Measurements from ENCODE around the gene SPOCK1. TPM values are rescaled to one million over a fixed set of nuclear protein-coding genes. Genes with fewer than 3 reads are reported as not detected.

Gene SPOCK1
- total RNA-seq, 2 experiments from 2014 or later: not detected

DNA sequence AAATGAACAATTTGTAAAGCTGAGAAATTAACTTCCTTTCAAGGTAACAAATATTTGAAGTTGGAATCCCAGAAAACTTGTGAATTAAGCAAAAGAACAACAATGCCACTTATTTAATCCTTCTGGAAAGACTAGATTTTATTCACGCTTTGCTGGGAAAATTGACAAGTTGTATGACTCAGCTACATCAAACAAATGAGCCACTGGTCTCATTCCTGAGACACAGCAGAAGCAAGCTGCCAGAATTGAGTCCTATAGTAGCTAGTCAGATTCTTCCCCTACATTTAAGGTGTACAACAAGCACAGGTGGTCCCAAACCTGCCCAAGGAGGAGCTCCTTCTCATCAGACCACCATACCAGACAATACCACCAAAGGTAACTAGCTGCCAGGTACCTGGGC, 280.7 kb downstream of the SPOCK1 start:
- H3K27me3 Mint-ChIP-seq: peaks cover 5% of the 10 kb centered on the region
- ATAC-seq: no peak

DNA sequence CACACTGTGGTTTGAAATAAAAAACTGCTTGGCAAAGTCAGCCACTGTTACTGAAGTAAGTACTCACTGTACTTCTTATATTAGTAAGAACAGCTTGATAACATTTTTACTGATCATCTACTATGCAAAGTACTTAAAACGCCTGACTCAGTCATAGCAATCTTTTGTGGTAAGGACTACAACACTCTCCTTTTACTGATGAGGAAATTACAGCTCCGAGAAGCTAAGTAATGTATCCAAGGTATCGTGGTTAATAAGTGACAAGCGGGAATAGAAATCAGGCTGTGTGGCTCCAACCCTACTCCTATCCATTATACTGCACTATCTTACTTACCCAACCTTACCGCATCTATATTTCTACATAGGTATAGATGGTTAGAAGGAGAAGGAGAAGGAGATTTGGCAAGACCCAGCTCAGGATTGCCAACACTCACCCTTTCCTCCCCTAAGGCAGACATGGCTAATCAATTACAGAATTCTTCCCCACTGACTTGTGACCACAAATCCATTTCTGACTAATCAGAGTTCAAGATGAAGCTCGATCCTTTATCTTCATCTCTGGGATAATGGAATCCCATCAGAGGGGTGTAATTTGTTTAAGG, 281.4 kb downstream of the SPOCK1 start:
- CTCF ChIA-PET: interaction anchor here (1.2 kb wide), 1 partner anchor 16 kb away, joined by 3 read pairs; no protein-coding TSS in a partner anchor
- POLR2A ChIA-PET: no interaction called here
- Mint-ChIP-seq H3K4me3 (no peak overlapping the region), H3K36me3 (ENCODE audit: low read depth) (no peaks in the 10 kb centered on the region), H3K27me3 (peaks cover 4% of the 10 kb centered on the region), H3K27ac (no peak overlapping the region), H3K9me3 (no peaks in the 10 kb centered on the region), H3K4me1 (ENCODE audit: low read depth) (no peaks in the 10 kb centered on the region)
- DNase-seq: no peak
- intact Hi-C loops (cut with micrococcal nuclease): no loop called here
- no peak for ATAC-seq
- TF ChIP-seq, protein P1, sequence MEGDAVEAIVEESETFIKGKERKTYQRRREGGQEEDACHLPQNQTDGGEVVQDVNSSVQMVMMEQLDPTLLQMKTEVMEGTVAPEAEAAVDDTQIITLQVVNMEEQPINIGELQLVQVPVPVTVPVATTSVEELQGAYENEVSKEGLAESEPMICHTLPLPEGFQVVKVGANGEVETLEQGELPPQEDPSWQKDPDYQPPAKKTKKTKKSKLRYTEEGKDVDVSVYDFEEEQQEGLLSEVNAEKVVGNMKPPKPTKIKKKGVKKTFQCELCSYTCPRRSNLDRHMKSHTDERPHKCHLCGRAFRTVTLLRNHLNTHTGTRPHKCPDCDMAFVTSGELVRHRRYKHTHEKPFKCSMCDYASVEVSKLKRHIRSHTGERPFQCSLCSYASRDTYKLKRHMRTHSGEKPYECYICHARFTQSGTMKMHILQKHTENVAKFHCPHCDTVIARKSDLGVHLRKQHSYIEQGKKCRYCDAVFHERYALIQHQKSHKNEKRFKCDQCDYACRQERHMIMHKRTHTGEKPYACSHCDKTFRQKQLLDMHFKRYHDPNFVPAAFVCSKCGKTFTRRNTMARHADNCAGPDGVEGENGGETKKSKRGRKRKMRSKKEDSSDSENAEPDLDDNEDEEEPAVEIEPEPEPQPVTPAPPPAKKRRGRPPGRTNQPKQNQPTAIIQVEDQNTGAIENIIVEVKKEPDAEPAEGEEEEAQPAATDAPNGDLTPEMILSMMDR (IDR thresholded peaks at IDR 0.05): no peak

More for the DNA sequence above, 280.7 kb downstream of the SPOCK1 start:
- ChIA-PET POLR2A (no interaction called here), CTCF (interaction anchor here (1.2 kb wide), 1 partner anchor 16 kb away, joined by 3 read pairs; no protein-coding TSS in a partner anchor)
- intact Hi-C loops (cut with micrococcal nuclease): no loop called here
- no peak overlapping the region for H3K27ac Mint-ChIP-seq
- no peak overlapping the region for H3K4me3 Mint-ChIP-seq
- no peak for DNase-seq
- TF ChIP-seq, protein P1 (IDR thresholded peaks at IDR 0.05): no peak
- H3K9me3 Mint-ChIP-seq: no peaks in the 10 kb centered on the region
- no peaks in the 10 kb centered on the region for H3K4me1 Mint-ChIP-seq (ENCODE audit: low read depth)
- no peaks in the 10 kb centered on the region for H3K36me3 Mint-ChIP-seq (ENCODE audit: low read depth)

DNA sequence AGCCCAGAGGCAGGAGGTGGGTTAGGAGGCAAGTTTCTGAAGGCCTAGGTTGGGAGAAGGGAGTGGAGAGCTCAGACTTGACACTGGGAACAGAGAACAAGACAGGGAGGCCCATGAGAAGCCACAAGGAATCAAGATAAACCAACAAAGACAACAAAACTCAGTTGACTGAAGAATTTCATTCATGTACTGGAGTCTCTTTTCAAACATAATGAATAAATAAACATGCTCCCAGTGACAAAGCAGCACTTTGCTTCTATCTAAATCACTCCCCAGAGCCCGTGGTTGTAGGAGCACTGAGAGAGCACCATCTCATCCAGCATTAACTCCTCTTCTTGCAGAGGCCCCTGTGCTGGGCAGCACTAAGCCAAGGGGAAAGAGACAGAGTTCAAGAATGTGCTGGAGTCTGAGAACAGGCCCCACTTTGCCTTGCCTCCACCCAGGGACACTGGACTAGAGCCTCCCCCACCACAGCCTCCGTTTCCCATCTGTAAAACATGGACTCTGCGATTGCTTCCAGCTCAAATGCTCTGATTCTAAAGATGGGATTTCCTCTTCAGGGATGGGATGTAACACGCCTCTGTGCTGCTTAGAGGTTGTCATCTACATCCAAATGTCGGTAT, 282.0 kb downstream of the SPOCK1 start:
- ATAC-seq: no peak
- no peak overlapping the region for H3K4me3 Mint-ChIP-seq
- H3K9me3 Mint-ChIP-seq: no peaks in the 10 kb centered on the region
- POLR2A ChIA-PET: no interaction called here
- intact Hi-C loops (cut with micrococcal nuclease): no loop called here
- CTCF ChIA-PET: no interaction called here
- TF ChIP-seq, protein P1 (IDR thresholded peaks at IDR 0.05): no peak
- H3K36me3 Mint-ChIP-seq (ENCODE audit: low read depth): no peaks in the 10 kb centered on the region
- H3K4me1 Mint-ChIP-seq (ENCODE audit: low read depth): no peaks in the 10 kb centered on the region
- peaks cover 4% of the 10 kb centered on the region for H3K27me3 Mint-ChIP-seq
- no peak for DNase-seq
- no peak overlapping the region for H3K27ac Mint-ChIP-seq

DNA sequence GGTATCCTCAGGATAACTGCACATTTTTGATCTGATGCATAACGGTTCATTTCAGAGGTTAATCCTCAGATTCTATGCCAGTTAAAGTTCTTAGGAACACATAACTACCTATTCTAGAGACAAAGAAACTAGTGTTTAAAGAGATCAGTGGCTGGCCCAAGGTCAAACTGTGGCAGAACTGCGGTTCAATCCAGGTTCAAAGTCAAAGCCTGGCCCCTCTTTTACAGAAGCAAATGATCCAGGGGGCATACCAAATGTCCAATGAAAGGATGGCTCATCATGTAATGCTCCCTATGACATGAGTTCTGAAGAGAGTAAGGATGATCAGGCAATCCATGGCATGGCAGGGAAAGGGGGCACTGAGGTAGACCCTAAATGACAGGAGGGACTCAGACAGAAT, 283.3 kb downstream of the SPOCK1 start:
- POLR2A ChIA-PET: no interaction called here
- DNase-seq (no peak), ATAC-seq (no peak)
- TF ChIP-seq, protein P1 (IDR thresholded peaks at IDR 0.05): no peak
- Mint-ChIP-seq H3K9me3 (no peaks in the 10 kb centered on the region), H3K4me3 (no peak overlapping the region), H3K4me1 (ENCODE audit: low read depth) (no peaks in the 10 kb centered on the region), H3K27ac (no peak overlapping the region), H3K27me3 (no peaks in the 10 kb centered on the region), H3K36me3 (ENCODE audit: low read depth) (no peaks in the 10 kb centered on the region)
- intact Hi-C loops (cut with micrococcal nuclease): no loop called here
- CTCF ChIA-PET: no interaction called here

DNA sequence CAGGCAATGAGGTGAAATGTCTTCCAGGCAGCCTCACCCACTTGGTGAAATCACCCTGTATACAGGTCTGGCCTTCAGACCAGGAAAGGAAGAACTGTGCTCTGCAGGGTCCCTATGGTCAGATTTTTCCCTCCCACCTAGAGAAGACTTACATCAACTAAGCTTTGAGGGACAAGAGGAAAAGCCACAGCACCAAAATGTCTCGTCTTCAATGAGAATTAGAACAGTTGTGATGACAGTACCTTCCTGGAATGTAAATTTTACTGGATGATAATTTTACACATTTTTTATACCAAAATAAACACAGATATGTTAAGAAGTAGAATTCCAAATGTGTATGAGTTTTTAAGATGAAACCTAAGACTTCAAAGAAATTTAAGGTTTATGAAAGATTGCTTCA, 283.9 kb downstream of the SPOCK1 start:
- Mint-ChIP-seq H3K4me3 (no peak overlapping the region), H3K4me1 (ENCODE audit: low read depth) (no peaks in the 10 kb centered on the region), H3K27ac (no peak overlapping the region), H3K27me3 (no peaks in the 10 kb centered on the region), H3K9me3 (no peaks in the 10 kb centered on the region), H3K36me3 (ENCODE audit: low read depth) (no peaks in the 10 kb centered on the region)
- ATAC-seq (no peak), DNase-seq (no peak)
- ChIA-PET CTCF (no interaction called here), POLR2A (no interaction called here)
- TF ChIP-seq, protein P1 (IDR thresholded peaks at IDR 0.05): no peak
- intact Hi-C loops (cut with micrococcal nuclease): no loop called here
